ENCODE measurements around the gene CFC1. TPM values are rescaled to one million over a fixed set of nuclear protein-coding genes. Genes with fewer than 3 reads are reported as not detected.
"Not testable (repeated sequence)": the region's sequence is repeated elsewhere in the genome, so short reads cannot be mapped to it uniquely, and the experiment has no call there.

Gene CFC1
- total and polyA plus RNA-seq, 2 experiments from 2014 or later: 0.66 TPM; not detected in 1

DNA sequence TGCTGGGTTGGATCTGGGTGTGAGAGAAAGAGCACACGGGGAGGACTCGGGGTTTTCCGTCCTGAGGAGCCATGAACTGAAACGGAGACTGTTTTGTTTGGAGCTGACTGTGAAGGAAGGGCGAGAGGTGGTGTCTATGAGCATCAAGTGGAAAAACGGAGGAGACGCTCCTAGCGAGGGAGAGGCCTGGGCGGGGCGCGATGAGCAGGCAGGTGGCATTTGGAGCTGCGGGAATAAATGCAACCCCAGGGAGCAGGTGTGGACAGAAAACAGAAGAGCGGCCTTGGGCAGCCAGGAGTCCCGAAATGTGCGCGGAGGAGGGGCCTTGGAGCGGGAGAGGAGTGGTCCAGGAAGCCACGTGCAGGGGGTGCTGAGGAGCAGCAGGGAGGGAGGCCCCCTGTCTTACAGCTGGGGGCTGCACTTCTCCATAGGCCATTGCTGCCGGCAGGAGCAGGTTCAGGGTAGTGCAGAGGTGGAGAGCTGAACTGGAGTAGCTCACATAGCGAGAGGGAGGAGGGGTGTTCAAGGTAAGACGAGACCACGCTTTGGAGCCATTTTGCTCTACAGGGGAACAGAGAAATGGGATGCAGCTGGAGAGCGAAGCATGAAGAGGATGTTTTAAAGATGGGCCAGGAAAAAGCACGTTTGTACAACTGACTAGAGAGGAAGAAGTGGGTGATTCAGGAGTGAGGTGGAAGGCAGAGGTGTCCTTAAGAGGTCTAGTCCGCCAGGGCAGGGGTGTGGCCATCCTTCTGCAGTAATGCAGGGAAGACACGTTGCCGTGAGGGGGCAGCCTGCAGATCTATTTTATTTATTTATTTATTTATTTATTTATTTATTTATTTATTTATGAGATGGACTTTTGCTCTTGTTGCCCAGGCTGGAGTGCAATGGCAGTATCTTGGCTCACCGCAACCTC lies 9.9 kb upstream of the CFC1 start:
- H2AFZ ChIP-seq; H3K4me1 ChIP-seq (ENCODE audit: insufficient read depth); H3K27ac Mint-ChIP-seq; H3K9me2 ChIP-seq (ENCODE audit: insufficient read depth); H3K4me1 Mint-ChIP-seq; H3K4me2 ChIP-seq; H3K27me3 Mint-ChIP-seq (ENCODE audit: insufficient read depth, low read depth, poor library complexity); H3K36me3 Mint-ChIP-seq (ENCODE audit: low read depth); H3K4me3 ChIP-seq; H3F3A ChIP-seq (replicated peaks; ENCODE audit: low read depth); H3K4me3 Mint-ChIP-seq; H3K36me3 ChIP-seq (ENCODE audit: insufficient read depth); H3K27ac ChIP-seq (ENCODE audit: low read depth); H3K79me2 ChIP-seq (replicated peaks; ENCODE audit: insufficient read depth); H3K9me3 Mint-ChIP-seq; H3K27me3 ChIP-seq (ENCODE audit: insufficient read depth); H4K20me1 ChIP-seq (replicated peaks; ENCODE audit: insufficient read depth); DNase-seq (ENCODE audit: low spot score): not testable (repeated sequence)
- peak; percentile 81 for ATAC-seq

DNA sequence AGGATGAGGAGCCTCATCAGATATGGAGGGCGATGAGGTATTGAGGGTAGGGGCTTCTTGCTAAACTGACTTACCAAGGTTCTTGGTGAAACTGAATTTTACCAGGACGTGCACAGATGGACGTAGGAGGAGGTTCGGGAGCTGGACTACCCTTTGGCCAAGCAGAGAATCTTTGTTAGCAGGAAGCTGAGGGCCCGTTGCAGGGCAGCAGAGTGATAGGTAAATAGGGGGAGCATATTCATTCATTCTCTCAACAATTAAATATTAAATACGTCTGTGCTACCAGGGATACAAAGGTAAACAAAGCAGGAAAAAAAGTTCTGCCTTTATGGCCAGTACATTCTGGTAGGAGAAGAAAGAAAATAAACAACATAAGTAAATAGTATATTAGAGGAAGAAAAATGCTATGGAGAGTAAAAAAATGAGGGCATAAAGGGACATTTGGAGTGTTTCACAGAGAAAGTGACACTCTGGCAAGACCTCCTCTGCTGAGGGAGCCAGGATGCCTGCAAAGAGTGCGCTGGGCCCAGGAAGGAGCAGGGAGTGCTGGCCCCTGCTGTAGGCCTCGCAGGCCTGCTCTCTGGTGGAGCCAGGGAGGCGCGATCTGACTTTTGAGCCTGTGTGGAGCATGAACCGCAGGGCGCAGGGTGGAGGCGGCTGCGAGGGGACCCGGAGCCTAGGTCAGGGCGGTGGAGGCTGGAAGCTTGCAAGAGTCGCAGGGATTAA lies 9.1 kb upstream of the CFC1 start:
- not testable (repeated sequence) for H3K9me3 Mint-ChIP-seq; DNase-seq (ENCODE audit: low spot score); H3K4me1 Mint-ChIP-seq; H3K27me3 ChIP-seq (ENCODE audit: insufficient read depth); H3K9me2 ChIP-seq (ENCODE audit: insufficient read depth); H4K20me1 ChIP-seq (replicated peaks; ENCODE audit: insufficient read depth); H3F3A ChIP-seq (replicated peaks; ENCODE audit: low read depth); H3K27ac ChIP-seq (ENCODE audit: low read depth); H3K27ac Mint-ChIP-seq; H3K36me3 ChIP-seq (ENCODE audit: insufficient read depth); H3K4me3 Mint-ChIP-seq; H3K4me1 ChIP-seq (ENCODE audit: insufficient read depth); H3K79me2 ChIP-seq (replicated peaks; ENCODE audit: insufficient read depth); H2AFZ ChIP-seq; H3K4me2 ChIP-seq; H3K36me3 Mint-ChIP-seq (ENCODE audit: low read depth); H3K27me3 Mint-ChIP-seq (ENCODE audit: insufficient read depth, low read depth, poor library complexity); H3K4me3 ChIP-seq
- ATAC-seq: peak; percentile 94

- H3K9me3 Mint-ChIP-seq; H3K27ac Mint-ChIP-seq; H2AFZ ChIP-seq; H3K27me3 Mint-ChIP-seq (ENCODE audit: insufficient read depth, low read depth, poor library complexity); DNase-seq (ENCODE audit: low spot score); H3K4me3 Mint-ChIP-seq; H3K27ac ChIP-seq (ENCODE audit: low read depth); H3K27me3 ChIP-seq (ENCODE audit: insufficient read depth); H3K4me3 ChIP-seq; H3K4me1 Mint-ChIP-seq; H3K36me3 Mint-ChIP-seq (ENCODE audit: low read depth); H4K20me1 ChIP-seq (replicated peaks; ENCODE audit: insufficient read depth); H3K4me2 ChIP-seq; H3K9me2 ChIP-seq (ENCODE audit: insufficient read depth); H3F3A ChIP-seq (replicated peaks; ENCODE audit: low read depth); H3K4me1 ChIP-seq (ENCODE audit: insufficient read depth); ATAC-seq; H3K36me3 ChIP-seq (ENCODE audit: insufficient read depth); H3K79me2 ChIP-seq (replicated peaks; ENCODE audit: insufficient read depth): not testable (repeated sequence)
Observed at GRCh38 chr2:130601648-130602302, 2.4 kb upstream of the CFC1 start.

DNA sequence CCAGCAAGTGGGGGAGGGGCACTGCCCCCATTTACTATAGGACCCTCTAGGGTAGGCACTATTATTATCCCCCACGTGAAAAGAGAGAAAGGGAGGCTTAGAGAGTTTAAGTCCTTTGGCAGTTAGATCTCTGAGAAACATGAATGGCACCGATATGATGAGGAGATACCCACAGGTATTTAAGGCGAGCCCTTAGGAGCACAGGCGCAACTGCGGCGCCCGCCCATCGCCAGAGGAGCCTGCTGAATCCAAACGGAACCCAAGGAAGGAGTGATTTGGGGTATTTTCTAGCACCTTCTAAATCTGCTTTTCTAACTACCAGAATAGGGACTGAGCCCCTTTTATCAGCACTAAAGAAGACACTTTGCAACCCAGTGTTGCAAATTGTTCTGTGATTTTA lies 551 bp upstream of the CFC1 start:
- H3K27me3 ChIP-seq (ENCODE audit: insufficient read depth); H3K9me2 ChIP-seq (ENCODE audit: insufficient read depth); H3K4me1 ChIP-seq (ENCODE audit: insufficient read depth); H3K36me3 Mint-ChIP-seq (ENCODE audit: low read depth); H3K4me3 ChIP-seq; H3K9me3 Mint-ChIP-seq; H3K79me2 ChIP-seq (replicated peaks; ENCODE audit: insufficient read depth); H4K20me1 ChIP-seq (replicated peaks; ENCODE audit: insufficient read depth); DNase-seq (ENCODE audit: low spot score); H3K27me3 Mint-ChIP-seq (ENCODE audit: insufficient read depth, low read depth, poor library complexity); H3K4me1 Mint-ChIP-seq; H3K27ac ChIP-seq (ENCODE audit: low read depth); H3K4me2 ChIP-seq; H2AFZ ChIP-seq; H3K4me3 Mint-ChIP-seq; ATAC-seq; H3K27ac Mint-ChIP-seq; H3K36me3 ChIP-seq (ENCODE audit: insufficient read depth); H3F3A ChIP-seq (replicated peaks; ENCODE audit: low read depth): not testable (repeated sequence)

Data from GM23338 (cell line).